GM18505 (cell line): ENCODE measurements around the gene CRKL.

Experiments used
- ATAC-seq: cut with Tn5 transposase; IDR thresholded peaks from one replicate; pipeline ENCODE4 v1.9.1; 2021; ENCODE audit not compliant: unreplicated experiment
- POLR2A ChIP-seq: IDR thresholded peaks from 4 replicates; pipeline ENCODE4 v1.6.1; 2011; ENCODE audit warnings: borderline replicate concordance; ENCODE audit not compliant: insufficient read depth, insufficient read length; ENCODE audit errors: extremely low read depth

CRKL gene

GRCh38 chr22:20949698-20950183, 32.5 kb downstream of the CRKL start:
- no peak for TF ChIP-seq POLR2A
- no peak for ATAC-seq

DNA sequence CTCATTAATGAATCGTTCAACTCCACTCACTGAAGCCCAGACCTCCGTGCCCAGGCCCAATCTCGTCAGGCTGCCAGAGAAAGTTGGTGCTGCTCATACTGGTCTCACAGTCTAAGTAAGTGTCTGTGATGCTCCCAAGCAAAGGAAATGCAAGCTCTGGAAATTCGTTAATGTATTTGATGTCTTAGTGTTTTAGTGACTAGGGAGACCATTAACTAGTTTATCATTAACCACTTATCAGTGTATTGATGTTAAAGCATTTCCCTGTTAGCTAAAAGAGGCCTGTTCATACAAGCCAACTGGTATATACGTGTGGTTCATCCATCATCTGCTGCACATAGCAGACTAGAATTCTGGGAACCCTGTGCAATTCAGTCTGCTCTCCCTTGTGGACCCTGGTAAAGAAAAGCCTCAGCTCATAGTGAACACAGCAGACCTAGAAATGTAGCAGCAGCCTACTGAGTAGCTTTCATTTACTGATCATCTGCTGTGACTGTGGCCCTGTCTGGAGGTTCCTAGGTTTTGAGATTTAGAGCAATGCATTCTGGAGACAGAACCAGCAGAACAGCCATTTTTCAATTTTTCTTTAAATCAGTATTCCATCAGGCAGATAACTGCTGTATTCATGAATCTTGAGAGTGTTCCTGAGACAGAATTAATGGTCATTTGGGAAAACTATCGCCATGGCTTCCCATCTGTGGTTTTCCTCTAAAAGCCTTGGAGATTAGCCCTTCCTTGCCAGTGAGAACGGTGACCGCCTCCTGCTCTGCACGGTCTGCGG, 34.1 kb downstream of the CRKL start:
- ATAC-seq: no peak
- no peak for TF ChIP-seq POLR2A

DNA sequence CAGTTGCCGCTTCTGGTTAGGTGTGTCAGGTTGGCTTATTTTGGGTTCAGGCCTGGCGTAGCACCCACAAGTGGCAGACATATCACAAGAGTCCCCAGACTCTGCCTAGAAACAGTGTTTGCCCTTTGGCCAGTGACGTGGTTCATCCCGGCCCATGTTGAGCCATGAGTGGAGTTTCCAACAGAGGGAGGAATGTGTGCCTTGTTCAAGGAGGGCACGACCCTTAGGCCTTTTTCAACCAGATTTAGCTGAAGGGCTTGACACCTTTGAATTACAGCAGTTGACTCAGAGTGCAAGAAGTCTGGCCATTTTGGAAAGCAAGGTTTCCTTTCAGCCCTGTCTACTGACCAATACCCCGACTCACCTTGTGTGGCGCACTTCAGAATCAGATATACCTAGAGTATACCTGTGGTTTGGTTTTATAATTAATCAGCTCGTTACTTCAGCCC, 34.7 kb downstream of the CRKL start:
- no peak for ATAC-seq
- no peak for TF ChIP-seq POLR2A

DNA sequence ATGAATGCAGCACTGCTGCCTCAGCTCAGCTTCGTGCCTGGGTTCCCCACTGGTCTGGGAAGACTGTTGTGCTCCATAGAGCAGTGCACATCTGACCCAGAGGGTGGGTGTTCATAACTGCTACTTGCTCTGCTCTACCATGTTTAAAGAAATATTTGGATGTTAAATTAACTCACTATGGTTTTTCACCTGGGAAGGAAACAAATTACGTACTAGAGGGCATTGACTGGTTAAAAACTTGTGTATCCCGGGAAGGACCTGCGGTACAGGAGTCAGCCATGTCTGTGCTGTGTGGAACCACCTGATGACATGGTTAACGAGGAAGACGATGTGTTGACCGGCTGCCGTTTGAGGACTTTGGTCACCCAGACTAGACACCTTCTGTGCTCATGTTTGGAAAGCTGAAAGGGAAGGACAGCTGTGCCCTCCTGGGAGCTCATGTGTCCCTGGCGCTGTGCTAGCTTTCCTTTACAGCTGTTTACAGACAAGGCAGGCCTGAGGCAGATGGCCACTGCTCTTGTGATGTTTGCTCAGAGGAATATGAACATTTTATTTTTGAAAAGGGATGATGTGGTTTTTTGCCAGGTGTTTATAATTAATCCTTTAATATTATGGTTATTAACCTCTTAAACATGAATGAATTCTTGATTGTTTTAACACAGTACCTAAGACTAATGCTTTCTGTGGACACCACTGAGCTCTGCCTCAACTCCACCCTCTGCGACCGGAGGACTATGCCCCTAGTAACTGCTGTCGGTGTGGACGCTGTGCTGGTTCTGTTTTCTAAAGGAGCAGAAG, 35.5 kb downstream of the CRKL start:
- no peak for TF ChIP-seq POLR2A
- no peak for ATAC-seq

- no peak for TF ChIP-seq POLR2A
- no peak for ATAC-seq
These were observed 36.1 kb downstream of the CRKL start for GRCh38 chr22:20953342-20953608.

GRCh38 chr22:20953668-20954500, 36.7 kb downstream of the CRKL start:
- TF ChIP-seq POLR2A: no peak
- ATAC-seq: no peak

GRCh38 chr22:20955548-20955947, 38.3 kb downstream of the CRKL start:
- no peak for TF ChIP-seq POLR2A

DNA sequence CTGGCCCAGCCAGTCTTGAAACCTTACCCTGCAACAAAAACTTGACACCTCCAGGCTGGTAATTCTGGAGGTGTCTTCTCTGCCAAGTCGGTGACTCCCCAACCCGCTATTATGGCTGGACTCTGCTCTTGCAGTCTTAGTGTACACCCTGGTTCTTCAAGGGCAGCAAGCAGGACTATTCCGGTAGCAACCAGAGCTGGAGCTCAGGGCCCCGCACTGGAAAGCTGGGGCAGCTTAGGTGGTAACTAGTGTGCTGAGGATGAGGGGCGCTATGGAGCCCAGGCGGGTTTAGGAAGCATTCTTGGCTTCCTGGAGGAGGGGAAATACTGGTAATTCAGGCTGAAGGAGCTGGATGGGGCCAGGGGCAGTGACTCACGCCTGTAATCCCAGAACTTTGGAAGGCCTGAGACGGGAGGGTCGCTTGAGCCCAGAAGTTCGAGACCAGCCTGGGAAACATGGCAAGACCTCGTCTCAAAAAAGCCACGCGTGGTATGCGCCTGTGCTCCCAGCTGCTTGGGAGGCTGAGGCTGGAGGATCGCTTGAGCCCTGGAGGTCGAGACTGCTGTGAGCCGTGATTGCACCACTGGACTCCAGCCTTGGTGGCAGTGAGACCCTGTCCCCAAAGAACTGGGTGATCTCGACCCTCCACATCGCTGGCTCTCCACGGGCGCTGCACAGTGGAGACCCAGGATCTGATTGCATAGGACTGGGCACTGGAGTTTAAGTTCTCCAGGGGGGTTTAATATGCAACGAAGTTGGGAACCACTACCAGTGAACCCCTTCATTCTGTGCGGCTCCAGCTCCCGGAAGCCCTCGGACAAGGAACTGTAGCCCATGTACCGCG, 39.3 kb downstream of the CRKL start:
- no peak for TF ChIP-seq POLR2A
- ATAC-seq: no peak

More at GRCh38 chr22:20955548-20955947, 38.3 kb downstream of the CRKL start:
- ATAC-seq: no peak

DNA sequence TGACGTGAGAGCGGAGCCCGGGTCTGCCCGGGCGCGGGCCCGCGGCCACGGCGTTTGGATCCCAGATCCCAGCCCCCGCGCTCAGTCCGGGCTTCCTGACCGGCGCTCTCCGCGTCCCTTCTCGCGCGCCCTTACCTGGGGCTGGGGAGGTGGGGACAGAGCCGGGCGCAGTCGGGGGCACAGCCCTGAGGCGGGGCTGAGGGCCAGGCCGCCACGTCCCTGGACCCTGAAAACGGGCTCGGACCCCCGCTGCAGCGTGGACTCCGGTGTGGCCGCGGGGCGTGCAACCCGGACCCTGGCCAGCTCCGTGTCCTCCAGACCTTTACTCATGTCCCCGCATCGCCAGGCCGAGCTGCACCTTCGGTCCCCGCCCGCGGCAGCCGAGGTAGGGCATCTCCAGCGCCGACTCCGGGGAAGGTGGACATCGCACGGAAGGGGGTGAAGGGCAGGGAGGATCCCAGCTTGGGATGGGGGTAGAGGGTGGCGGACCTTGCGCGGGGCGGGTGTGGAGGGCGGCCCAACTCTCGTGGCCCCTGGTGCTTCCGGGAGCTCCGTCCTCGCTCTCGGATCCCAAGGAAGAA, 40.0 kb downstream of the CRKL start:
- ATAC-seq: no peak
- TF ChIP-seq POLR2A: no peak

- TF ChIP-seq POLR2A: no peak
- ATAC-seq: no peak
These were observed 40.6 kb downstream of the CRKL start for GRCh38 chr22:20957683-20958431.

DNA sequence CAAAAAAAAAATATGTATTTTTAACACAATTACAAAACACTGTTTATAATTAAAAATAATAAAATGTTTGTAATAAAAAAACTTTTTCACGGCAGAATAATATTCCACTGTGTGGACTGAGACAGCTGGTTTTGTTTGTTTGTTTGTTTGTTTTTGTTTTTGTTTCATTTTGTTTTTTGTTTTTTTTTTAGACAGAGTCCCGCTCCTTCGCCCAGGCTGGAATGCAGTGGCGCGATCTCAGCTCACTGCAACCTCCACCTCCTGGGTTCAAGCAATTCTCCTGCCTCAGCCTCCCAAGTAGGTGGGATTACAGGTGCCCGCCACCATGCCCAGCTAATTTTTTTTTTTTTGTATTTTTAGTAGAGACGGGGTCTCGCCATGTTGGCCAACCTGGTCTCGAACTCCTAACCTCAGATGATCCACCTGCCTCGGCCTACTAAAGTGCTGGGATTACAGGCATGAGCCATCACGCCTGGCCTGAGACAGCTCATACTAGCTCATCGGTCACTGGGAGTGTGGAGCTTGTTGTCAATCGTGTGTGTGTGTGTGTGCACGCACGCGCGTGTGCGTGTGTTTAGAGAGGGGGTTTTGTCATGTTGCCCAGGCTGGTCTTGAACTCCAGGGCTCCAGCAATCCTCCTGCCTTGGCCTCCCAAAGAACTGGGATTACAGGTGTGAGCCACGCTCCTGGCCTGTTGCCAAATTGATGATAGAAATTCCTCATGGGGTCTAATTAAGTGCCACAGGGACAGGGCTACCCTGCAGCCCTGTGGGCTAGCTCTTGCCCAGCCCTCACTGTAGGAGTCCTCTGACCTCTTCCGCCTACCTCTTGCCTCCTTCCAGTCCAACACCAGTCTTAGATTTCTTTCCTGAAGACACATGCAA, 42.6 kb downstream of the CRKL start:
- TF ChIP-seq POLR2A: no peak
- no peak for ATAC-seq
